ENCODE data around the gene PPDPF.

DNA sequence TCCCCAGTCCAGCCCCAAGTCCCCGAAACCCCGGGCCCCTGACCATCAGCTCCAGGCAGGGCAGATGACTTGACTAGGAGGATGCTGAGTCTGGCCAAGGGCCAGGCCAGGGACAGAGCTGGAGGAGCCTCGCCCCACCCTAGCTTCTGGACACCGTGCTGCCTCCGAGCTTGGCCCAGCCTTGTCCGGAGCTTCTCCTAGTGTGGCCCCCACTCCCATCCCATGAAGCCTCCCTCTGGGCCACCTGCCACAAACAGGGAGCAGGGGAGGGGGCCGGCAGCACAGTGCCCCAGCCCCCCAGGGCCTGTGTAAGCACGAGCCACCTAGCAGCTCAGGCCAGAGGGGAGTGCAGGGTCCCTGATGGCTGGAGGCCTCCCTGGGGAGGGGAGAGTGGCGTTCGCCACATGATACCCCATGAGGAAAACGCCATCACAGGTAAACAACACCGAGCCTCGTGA, 27.0 kb upstream of the PPDPF start:
- TF ChIP-seq, protein P1, sequence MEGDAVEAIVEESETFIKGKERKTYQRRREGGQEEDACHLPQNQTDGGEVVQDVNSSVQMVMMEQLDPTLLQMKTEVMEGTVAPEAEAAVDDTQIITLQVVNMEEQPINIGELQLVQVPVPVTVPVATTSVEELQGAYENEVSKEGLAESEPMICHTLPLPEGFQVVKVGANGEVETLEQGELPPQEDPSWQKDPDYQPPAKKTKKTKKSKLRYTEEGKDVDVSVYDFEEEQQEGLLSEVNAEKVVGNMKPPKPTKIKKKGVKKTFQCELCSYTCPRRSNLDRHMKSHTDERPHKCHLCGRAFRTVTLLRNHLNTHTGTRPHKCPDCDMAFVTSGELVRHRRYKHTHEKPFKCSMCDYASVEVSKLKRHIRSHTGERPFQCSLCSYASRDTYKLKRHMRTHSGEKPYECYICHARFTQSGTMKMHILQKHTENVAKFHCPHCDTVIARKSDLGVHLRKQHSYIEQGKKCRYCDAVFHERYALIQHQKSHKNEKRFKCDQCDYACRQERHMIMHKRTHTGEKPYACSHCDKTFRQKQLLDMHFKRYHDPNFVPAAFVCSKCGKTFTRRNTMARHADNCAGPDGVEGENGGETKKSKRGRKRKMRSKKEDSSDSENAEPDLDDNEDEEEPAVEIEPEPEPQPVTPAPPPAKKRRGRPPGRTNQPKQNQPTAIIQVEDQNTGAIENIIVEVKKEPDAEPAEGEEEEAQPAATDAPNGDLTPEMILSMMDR (conservative IDR thresholded peaks at IDR 0.05; ENCODE audit: low read depth, low read length), result no peak
- TF ChIP-seq EZH2 (IDR thresholded peaks at IDR 0.05; ENCODE audit: borderline replicate concordance, low read depth, low read length, poor library complexity, severe bottlenecking), result no peak
